ENCODE results near the gene LDAF1. TPM values are rescaled to one million over a fixed set of nuclear protein-coding genes. Genes with fewer than 3 reads are reported as not detected.

LDAF1 gene
- total and polyA plus RNA-seq, 2 of the 8 experiments (the other 6 are each of a cell fraction or from before 2014, with no cell fraction given): 32.4 to 34.2 TPM

DNA sequence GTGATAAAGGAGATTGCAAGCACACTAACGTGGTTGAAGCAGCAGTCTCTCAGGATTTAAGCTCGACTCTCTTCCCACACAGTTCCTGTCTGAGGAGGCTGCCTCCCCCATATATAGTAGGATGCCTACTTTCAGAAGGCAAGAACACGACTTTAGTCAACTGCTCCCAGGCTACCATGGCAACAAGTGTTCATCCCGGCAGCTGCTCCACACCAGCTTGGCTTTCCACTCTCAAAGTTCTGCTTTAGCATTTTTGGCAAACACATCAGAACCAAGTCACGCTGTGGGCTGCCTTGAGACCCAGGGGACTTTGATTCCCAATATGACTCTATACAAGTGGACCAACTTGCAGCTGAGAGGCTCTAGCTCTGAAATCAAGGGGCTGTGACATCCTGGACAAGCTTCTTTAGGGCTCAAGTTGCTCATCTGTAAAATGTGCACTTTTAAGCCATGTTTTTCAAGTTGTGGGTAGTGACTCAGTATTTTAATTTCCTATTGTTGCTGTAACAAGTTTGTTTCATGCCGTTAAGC is 36.4 kb downstream of the LDAF1 start:
- CTCF ChIA-PET (ENCODE audit: partially characterized antibody): interaction anchor here (1.0 to 1.3 kb wide), 2 partner anchors 37 to 106 kb away, joined by 3 to 5 read pairs; no protein-coding TSS in a partner anchor
- Histone ChIP-seq H2BK12ac (ENCODE audit: low read depth, low read length) (no peak overlapping the region), H3K56ac (replicated peaks; ENCODE audit: insufficient read length, low read depth, low read length) (no peak overlapping the region), H3K79me1 (ENCODE audit: low read depth, low read length) (no peaks in the 10 kb centered on the region), H2BK20ac (ENCODE audit: low read length) (no peak overlapping the region), H3K23me2 (ENCODE audit: low read depth, low read length) (no peaks in the 10 kb centered on the region), H3K4me1 (replicated peaks in 1 of 4; ENCODE audit: control insufficient read depth in 3 of 4, insufficient read depth in 4 of 4, low read length in 3 of 4) (no peaks in the 10 kb centered on the region), H3K9ac (replicated peaks in 1 of 4; ENCODE audit: extremely low read depth in 1 of 4, low read depth in 3 of 4, low read length in 3 of 4) (no peak overlapping the region), H3K4ac (replicated peaks; ENCODE audit: insufficient read length, low read depth, low read length) (no peak overlapping the region), H3K18ac (ENCODE audit: extremely low read depth, low read length) (no peak overlapping the region), H3K4me2 (ENCODE audit: insufficient read depth in 1 of 2, low read depth in 2 of 2, low read length in 2 of 2) (no peak overlapping the region), H2BK5ac (ENCODE audit: low read depth, low read length) (no peak overlapping the region), H4K5ac (ENCODE audit: insufficient read length, low read depth, low read length) (no peak overlapping the region), H4K91ac (replicated peaks; ENCODE audit: insufficient read length, low read length) (no peak overlapping the region), H3K27ac (ENCODE audit: low read depth, low read length) (no peak overlapping the region), H4K8ac (ENCODE audit: extremely low read depth, insufficient read depth, low read length) (no peak overlapping the region), H4K20me1 (replicated peaks in 1 of 2; ENCODE audit: control insufficient read depth in 1 of 2, insufficient read depth in 2 of 2, low read length in 2 of 2) (peaks cover 0 to 1% of the 10 kb centered on the region in 2 experiments), H3K4me3 (ENCODE audit: extremely low read depth in 1 of 4, insufficient read depth in 2 of 4, low read depth in 3 of 4, low read length in 4 of 4) (no peak overlapping the region), H3K23ac (ENCODE audit: insufficient read length) (no peak overlapping the region), H2AFZ (ENCODE audit: low read length) (no peak overlapping the region; the same call in 1 of the 2 replicates), H2BK120ac (replicated peaks; ENCODE audit: low read depth, low read length) (no peak overlapping the region), H3K9me3 (ENCODE audit: insufficient read depth in 2 of 2, low read depth in 1 of 2, low read length in 1 of 2) (no peaks in the 10 kb centered on the region), H2AK5ac (ENCODE audit: low read depth, low read length) (no peak overlapping the region), H3K14ac (ENCODE audit: insufficient read length) (no peak overlapping the region), H2BK15ac (ENCODE audit: low read length) (no peak overlapping the region), H3K79me2 (ENCODE audit: control insufficient read depth in 1 of 2, insufficient read depth in 2 of 2, low read length in 2 of 2) (no peaks in the 10 kb centered on the region), H3K27me3 (replicated peaks in 1 of 4; ENCODE audit: control insufficient read depth in 3 of 4, extremely low read depth in 1 of 4, insufficient read depth in 3 of 4, low read length in 3 of 4) (no peaks in the 10 kb centered on the region), H3K36me3 (ENCODE audit: control insufficient read depth in 2 of 4, insufficient read depth in 4 of 4, low read length in 3 of 4) (no peaks in the 10 kb centered on the region)
- POLR2A ChIA-PET (ENCODE audit: partially characterized antibody): no interaction called here
- FAIRE-seq: no peak
- 81% methylated on average over 6 of the region's 6 CpGs; no CpG with 5 or more reads in 1 of the 2 experiments for WGBS, 2 experiments (ENCODE audit: extremely low coverage in 1 of 2, insufficient coverage in 1 of 2, insufficient read length in 1 of 2, insufficient replicate concordance in 2 of 2, low coverage in 1 of 2, low lambda C conversion rate in 2 of 2, missing lambda C conversion rate in 1 of 2)
- DNase-seq (ENCODE audit: low read depth in 1 of 2, low spot score in 2 of 2): no peak
- TF ChIP-seq SRF (IDR thresholded peaks at IDR 0.05; ENCODE audit: low read depth, low read length) (no peak), NRF1 (IDR thresholded peaks at IDR 0.05; ENCODE audit: low read depth, low read length) (no peak), GABPA (IDR thresholded peaks at IDR 0.05; ENCODE audit: borderline replicate concordance, insufficient read depth, low read length) (no peak), SAP30 (IDR thresholded peaks at IDR 0.05; ENCODE audit: insufficient read depth, insufficient replicate concordance, low read length) (no peak), PHF8 (conservative IDR thresholded peaks at IDR 0.05; ENCODE audit: low read depth, low read length) (no peak), GTF2F1 (IDR thresholded peaks at IDR 0.05; ENCODE audit: borderline replicate concordance, low read depth, low read length) (no peak), CBX8 (IDR thresholded peaks at IDR 0.05; ENCODE audit: borderline replicate concordance, low read depth, low read length) (no peak), TEAD4 (IDR thresholded peaks at IDR 0.05; ENCODE audit: low read depth, low read length) (no peak), YY1 (IDR thresholded peaks at IDR 0.05; ENCODE audit: low read depth, low read length) (no peak), POLR2AphosphoS5 (IDR thresholded peaks at IDR 0.05; ENCODE audit: low read depth, low read length) (no peak)
- TF ChIP-seq, protein P1, sequence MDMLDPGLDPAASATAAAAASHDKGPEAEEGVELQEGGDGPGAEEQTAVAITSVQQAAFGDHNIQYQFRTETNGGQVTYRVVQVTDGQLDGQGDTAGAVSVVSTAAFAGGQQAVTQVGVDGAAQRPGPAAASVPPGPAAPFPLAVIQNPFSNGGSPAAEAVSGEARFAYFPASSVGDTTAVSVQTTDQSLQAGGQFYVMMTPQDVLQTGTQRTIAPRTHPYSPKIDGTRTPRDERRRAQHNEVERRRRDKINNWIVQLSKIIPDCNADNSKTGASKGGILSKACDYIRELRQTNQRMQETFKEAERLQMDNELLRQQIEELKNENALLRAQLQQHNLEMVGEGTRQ (IDR thresholded peaks at IDR 0.05; ENCODE audit: low read length): no peak
- TF ChIP-seq, protein P2, sequence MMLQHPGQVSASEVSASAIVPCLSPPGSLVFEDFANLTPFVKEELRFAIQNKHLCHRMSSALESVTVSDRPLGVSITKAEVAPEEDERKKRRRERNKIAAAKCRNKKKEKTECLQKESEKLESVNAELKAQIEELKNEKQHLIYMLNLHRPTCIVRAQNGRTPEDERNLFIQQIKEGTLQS (IDR thresholded peaks at IDR 0.05; ENCODE audit: insufficient read depth, low read depth, low read length): no peak

Data from H1 (cell line).